GM19455 (cell line): ENCODE data around the gene PCDHGA8.
"Not testable (repeated sequence)": the region's sequence is repeated elsewhere in the genome, so short reads cannot be mapped to it uniquely, and the experiment has no call there.

Experiments used
- ATAC-seq: cut with Tn5 transposase; IDR thresholded peaks from one replicate; pipeline ENCODE4 v1.9.1; 2021; ENCODE audit not compliant: unreplicated experiment

The PCDHGA8 gene

GRCh38 chr5:141392429-141393198, at the start of gene PCDHGA8:
TSS of gene PCDHGA8 (plus strand) at chr5:141392633. CDS start at chr5:141392814, 181 bp downstream.
- ATAC-seq = no peak

- ATAC-seq = no peak
Measured at GRCh38 chr5:141342773-141343172, 49.7 kb upstream of the PCDHGA8 start.

GRCh38 chr5:141343242-141343952, 49.0 kb upstream of the PCDHGA8 start, which contains the start of gene PCDHGA3:
TSS of gene PCDHGA3 (plus strand) at chr5:141343829. CDS start at chr5:141344034, 205 bp downstream.
- no peak for ATAC-seq

GRCh38 chr5:141343953-141344463, 48.4 kb upstream of the PCDHGA8 start:
- no peak for ATAC-seq

GRCh38 chr5:141345327-141345726, 47.1 kb upstream of the PCDHGA8 start:
- ATAC-seq = no peak

- ATAC-seq = not testable (repeated sequence)
Measured at GRCh38 chr5:141346017-141346416, 46.4 kb upstream of the PCDHGA8 start.

- ATAC-seq = no peak
Measured at GRCh38 chr5:141349917-141350619, 42.4 kb upstream of the PCDHGA8 start, which contains the start of gene PCDHGB1. TSS of gene PCDHGB1 (plus strand) at chr5:141350099. CDS start at chr5:141350261, 162 bp downstream.

- no peak for ATAC-seq
Measured at GRCh38 chr5:141351591-141351990, 40.8 kb upstream of the PCDHGA8 start.

GRCh38 chr5:141354900-141355469, 37.4 kb upstream of the PCDHGA8 start, which contains the start of gene PCDHGA4:
TSS of gene PCDHGA4 (plus strand) at chr5:141355021. CDS start at chr5:141355108, 87 bp downstream.
- ATAC-seq = no peak

GRCh38 chr5:141355641-141356040, 36.8 kb upstream of the PCDHGA8 start:
- ATAC-seq = no peak

GRCh38 chr5:141356133-141356532, 36.3 kb upstream of the PCDHGA8 start:
- no peak for ATAC-seq

GRCh38 chr5:141356950-141357349, 35.5 kb upstream of the PCDHGA8 start:
- no peak for ATAC-seq

GRCh38 chr5:141359790-141360426, 32.5 kb upstream of the PCDHGA8 start, which contains the start of gene PCDHGB2:
TSS of gene PCDHGB2 (plus strand) at chr5:141359994. CDS start at chr5:141360136, 142 bp downstream.
- no peak for ATAC-seq

GRCh38 chr5:141360685-141361084, 31.7 kb upstream of the PCDHGA8 start:
- ATAC-seq = no peak

GRCh38 chr5:141362719-141363118, 29.7 kb upstream of the PCDHGA8 start:
- no peak for ATAC-seq

- ATAC-seq = no peak
Measured at GRCh38 chr5:141363952-141364660, 28.3 kb upstream of the PCDHGA8 start, which contains the start of gene PCDHGA5. TSS of gene PCDHGA5 (plus strand) at chr5:141364162. CDS start at chr5:141364331, 169 bp downstream.

GRCh38 chr5:141366016-141366896, 26.2 kb upstream of the PCDHGA8 start:
- no peak for ATAC-seq
